Activated CD4-positive, alpha-beta T cell treated with anti-CD3 and anti-CD28 coated beads for 4 hours (primary cell): ENCODE results near the gene DYNLRB1.
"Not testable (repeated sequence)": the region's sequence is repeated elsewhere in the genome, so short reads cannot be mapped to it uniquely, and the experiment has no call there.

Experiments
- DNase-seq, 2 donors: peaks; one replicate each; pipeline ENCODE4 v3.0.0-alpha.2; 2020

Gene DYNLRB1

DNA sequence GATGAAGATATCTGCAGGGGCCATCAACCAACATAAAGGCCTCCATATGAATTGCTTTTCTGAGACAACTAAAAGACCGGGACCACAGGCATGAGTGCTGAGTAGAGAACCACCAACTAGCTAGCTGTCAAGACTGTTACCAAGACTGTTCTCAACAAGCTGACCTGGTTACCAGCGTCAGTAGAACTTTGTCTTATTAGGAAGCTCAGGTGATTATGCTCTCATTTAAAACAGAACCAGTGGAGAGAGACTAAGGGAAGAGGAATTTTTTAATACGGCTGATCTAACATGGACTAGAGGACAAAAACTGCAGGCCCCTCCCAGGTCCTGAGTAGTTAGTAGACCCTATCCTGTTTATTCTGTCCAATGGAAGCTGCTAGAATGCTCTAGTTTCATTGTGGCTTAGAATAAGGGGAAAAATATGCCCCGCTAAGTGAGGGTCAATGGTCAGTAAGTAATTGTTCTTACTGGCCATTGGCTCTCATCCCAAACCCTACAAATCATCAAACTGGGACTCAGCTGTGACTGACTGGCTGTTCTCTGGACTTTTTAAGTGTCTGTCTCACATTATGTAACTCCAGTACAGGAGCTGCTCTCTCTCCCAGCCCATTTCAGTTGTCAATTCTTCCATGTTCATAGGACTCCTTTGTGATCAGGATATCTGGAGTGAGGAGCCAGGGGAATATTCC lies 3.8 kb upstream of the DYNLRB1 start:
- DNase-seq: no peak

DNA sequence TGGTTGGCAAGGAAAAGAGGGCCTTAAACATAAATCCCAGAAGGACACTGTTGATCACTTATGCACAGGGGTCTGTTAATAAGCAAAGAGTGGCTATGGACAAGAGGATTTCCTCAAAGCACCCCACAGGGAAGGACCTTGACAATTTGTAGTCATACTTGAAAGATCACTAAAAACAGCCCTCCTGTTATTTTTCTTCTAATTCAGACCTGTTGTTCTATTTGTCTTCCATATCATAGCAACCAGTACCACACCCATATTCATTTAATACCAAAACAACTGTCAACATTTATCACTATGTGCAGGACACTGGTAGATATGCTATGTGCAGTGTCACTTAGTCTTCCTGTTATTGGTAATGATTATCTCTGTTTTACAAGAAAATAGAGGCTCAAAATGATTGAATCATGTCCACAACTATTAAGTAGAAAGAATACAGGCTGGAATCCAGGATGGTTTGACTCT lies 3.2 kb upstream of the DYNLRB1 start:
- DNase-seq: no peak

DNA sequence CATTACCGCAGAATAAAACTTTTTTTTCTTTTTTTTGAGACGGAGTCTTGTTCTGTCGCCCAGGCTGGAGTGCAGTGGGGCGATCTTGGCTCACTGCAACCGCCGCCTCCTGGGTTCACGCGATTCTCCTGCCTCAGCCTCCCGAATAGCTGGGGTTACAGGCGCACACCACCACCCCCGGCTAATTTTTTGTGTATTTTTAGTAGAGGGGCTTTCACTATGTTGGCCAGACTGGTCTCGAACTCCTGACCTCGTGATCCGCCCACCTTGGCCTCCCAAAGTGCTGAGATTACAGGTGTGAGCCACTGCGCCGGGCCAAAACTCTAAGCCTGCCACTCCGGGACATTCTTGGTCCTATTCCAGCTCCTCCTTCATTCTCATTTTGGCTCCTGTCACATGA lies 2.2 kb upstream of the DYNLRB1 start:
- not testable (repeated sequence) for DNase-seq

DNA sequence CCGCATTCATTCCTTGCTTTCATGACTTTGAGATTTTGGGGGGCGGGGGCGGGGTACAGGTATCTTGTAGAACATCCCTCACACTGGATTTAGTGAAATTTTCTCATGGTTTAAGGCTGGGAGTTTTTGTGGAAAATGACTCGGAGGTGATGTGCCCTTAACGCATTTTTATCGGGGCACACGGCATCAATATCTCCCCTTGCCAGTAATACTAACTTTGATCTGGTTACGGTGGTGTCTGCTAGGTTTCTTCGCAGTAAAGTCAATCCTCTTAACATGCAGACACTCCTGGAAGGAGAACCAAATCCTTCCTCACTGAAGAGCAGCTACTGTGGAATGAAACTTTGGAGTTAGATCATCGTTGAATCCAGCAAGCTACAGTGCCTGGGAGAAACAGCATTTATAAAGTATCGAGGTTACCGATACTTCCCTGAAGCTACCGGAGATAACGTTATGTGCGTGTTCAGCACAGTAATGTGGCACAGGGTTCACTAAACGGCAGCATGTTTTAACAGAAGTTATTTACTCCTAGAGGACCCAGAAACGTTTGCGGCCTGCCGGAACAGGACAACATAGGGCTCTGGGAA lies 1.2 kb upstream of the DYNLRB1 start:
- DNase-seq: no peak

DNA sequence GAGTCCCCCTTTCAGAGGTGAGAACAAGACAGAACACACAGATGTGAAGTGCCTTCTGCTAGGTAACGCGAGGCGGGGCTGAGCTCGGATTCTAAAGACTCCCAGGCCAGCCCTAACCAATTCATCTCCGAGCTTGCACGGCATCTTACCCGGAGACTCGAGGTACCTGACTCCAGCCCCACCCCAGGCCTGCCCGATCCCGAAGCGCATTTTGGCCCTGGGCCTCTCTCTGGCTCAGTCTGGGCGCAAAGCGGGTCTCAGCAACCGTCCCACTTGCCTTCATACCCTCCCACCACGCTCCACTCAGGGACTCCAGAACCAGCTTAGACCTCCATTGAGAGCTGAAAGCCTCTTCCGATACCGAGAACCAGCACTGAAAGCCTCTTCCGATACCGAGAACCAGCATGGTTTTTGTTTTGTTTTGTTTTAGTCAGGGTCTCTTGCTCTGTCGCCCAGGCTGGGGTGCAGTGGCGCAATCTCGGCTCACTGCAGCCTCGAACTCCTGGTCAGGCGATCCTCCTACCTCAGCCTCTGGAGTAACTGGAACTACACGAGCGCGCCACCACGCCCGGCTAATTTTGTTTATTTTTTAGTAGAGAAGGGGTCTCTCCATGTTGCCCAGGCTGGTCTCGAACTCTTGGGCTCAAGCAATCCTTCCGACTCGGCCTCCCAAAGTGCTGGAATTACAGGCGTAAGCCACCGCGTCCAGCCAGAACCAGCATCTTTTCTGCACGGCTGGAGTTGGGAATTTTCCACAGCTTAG lies 557 bp upstream of the DYNLRB1 start:
- DNase-seq: peak; percentile 63 to 65

DNA sequence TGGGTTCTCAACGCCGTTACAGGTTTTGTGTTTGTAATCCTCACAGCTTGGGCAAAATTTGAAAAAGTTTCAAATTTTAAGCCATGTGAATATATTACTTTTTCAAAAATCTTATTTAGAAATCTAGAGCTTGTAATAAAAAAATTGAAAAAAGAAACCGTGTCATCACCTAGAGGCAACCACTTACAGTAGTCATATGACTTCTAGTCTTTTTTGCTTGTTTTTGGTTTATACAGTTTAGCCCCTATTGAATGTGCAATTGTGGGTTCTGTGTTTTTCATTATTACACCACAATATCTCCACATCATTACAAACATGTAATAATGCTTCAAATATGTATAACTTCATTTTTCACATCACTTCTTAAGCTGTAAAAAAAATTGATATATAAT lies 888 bp downstream of the DYNLRB1 start:
- no peak for DNase-seq

DNA sequence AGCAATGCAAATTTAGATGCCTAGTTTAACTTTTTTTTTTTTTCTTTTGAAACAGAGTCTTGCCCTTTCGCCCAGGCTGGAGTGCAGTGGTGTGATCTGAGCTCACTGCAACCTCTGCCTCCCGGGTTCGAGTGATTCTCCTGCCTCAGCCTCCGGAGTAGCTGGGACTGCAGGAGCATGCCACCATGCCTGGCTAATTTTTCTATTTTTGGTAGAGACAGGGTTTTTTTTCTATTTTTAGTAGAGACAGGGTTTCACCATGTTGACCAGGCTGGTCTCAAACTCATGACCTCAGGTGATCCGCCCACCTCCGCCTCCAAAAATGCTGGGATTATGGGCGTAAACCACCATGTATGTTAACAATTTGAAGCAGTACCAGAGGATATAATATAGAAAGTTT lies 2.6 kb downstream of the DYNLRB1 start:
- not testable (repeated sequence) for DNase-seq

DNA sequence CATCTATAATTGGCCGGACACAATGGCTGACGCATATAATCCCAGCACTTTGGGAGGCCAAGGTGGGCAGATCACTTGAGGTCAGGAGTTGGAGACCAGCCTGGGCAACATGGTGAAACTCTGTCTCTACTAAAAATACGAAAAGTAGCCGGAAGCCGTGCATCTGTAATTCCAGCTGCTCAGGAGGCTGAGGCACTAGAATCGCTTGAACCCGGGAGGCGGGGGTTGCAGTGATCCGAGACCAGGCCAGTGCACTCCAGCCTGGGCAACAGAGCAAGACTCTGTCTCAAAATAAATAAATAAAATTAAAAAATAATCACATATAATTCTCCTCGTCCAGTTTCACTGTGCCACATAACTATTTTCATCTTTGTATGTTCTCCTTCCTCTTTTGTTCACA lies 3.6 kb downstream of the DYNLRB1 start:
- DNase-seq: not testable (repeated sequence)

DNA sequence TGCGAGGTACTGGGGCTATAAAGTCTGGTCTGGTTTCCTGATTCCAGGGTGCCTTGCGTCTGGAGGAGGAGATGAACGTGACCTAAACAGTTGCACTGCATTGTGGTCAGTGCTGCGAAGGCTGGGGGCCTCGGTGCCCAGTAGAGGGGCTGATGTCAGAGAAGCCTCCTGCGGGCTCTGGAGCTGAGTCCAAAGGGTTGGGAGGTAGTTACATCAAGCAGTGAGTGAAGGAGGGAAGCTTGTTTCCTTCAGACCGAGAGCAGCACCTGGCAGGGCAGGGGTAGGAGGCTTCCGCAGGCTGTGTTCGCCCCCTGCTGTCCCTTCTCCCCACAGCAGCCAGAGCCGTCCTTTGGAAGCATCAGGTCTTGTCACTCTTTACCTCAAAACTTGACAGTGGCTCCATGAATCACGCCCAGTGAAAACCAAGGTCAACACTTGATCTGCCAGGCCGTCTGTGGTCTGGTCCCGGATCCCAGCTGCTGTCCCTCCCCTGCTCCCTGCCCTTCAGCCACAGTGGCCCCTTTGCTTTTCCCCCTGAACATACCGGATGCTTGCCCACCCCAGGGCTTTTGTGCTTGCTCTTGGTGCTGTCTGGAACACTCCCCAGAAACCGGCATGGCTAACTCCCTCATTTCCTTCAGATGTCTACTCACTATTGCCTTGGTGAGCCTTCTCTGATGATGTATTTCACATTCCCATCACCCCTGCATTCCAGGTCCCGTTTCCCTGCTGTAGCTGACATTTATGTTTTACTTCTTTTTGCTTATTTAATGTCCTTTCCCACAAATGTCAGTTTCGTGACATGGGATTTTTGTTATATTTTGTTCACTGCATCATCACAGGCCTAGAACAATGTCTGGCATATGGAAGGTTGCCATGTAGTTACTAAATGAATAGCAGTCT lies 7.0 kb downstream of the DYNLRB1 start:
- peak; percentile 51 to 52 for DNase-seq

DNA sequence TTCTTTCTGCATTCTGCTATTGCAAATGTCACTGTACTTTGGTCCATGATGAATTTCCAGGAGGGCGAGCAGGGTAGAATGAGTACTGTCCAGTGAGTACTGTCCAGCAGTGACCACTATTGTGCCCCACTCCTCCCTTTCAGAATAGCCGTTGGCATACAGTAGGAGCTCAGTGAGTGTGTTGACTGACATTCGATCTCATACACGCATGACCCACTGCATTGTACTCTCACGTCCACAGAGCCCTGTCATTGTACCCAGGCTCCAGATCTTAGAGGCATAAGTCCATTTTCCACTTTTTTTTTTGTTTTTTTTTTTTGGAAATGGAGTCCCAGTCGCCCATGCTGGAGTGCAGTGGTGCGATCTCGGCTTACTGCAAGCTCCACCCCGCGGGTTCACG lies 8.2 kb downstream of the DYNLRB1 start:
- no peak for DNase-seq

DNA sequence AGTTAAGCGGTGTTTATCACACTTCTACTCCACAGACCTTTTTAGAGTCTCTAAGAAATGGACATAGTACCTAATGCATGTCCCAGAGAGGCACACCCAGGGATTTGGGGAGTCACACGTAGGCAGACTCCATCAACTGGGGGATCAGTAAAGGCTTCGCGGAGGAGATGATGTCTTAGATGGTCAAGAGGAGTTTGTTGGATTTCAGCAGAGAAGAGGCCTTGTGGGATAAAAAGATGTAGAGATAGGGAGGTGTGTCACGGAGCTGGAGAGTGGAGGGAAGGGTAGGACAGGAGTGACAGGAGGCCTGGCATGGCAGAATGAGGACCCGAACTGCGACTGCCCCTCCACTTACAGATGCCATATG lies 9.1 kb downstream of the DYNLRB1 start:
- DNase-seq: no peak

DNA sequence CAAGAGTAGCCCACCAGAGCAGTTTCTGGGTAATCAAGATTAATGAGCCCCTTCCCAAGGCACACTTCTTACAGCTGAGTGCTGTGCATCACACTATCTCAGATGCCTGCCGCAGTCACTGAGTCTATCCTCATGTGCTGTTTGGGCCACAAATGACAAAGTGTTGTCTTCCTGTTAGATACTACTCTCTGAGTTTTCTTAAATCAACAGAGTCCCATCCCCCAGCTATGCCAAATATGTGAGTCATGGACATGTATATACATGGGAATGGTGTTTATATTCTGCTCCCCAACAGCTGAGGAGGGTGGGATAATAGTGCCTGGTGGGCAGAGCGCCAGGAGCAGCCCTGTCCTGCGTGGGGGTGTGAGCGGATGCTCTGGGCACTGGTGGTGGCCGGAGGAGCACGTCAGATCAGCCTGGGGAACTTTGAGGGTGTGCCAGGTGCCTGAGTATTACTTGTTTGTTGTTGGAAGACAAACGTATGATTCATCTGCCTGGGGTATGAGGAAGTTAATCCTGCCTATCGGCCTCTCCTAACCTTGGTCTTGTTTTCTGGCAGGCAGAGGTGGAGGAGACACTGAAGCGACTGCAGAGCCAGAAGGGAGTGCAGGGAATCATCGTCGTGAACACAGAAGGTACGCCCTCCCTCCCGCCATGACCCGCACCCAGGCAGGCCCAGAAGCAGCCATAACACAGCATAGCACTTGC lies 9.6 kb downstream of the DYNLRB1 start:
- DNase-seq: no peak

DNA sequence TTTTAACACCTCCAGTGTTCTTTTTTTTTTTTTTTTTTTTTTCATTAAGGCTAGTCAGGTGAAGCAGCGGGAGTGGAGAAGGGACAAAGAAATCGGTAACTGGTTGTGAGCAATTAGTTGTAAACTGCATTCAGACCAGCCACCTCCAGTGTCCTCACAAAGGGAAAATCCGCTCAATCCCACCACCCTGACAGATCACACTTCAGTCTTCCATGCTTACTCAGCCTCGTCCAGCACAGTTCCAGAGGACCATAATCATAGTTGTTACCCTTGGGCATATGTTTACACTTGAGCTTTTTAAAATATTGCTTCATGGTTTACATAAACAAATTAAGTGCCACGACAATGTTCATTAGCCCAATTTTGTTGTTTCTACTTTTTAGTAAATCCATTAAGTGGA lies 10.2 kb downstream of the DYNLRB1 start:
- no peak for DNase-seq

DNA sequence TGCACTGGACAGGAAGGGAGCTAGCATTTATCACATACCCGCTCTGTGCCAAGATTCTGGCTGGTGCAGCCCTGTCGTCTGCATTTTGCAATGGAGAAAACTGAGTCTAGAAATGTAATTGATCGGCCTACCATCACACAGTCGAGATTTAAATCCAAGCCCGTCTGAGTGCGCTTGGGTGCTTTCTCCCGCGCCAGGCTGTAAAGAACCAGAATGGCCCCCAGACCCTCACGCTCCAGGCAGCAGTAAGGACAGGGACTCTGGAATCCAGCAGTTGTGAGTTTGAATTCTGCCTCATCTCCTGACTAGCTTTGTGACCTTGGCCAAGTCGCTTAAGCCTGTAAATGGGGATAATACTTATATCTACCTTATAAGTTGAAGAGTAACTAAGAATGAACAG lies 10.8 kb downstream of the DYNLRB1 start:
- no peak for DNase-seq

DNA sequence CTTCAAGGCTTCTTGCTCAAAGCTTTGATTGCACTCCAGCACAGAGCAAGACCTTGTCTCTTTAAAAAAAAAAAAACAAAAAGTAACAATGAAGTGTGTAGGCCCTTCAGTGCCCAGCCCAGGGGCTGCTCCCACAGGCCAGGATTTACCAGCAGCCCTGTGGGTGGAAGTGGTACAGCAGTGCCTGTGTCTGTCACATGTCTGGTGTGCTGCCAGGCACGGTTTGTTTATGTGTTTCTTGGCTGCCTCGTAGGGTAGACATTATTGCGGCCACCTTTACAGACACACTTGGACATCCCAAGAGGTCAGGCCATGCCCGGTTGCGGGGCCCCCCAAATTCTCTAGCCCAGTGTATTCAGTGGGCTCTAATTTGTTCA lies 12.7 kb downstream of the DYNLRB1 start:
- DNase-seq: no peak

DNA sequence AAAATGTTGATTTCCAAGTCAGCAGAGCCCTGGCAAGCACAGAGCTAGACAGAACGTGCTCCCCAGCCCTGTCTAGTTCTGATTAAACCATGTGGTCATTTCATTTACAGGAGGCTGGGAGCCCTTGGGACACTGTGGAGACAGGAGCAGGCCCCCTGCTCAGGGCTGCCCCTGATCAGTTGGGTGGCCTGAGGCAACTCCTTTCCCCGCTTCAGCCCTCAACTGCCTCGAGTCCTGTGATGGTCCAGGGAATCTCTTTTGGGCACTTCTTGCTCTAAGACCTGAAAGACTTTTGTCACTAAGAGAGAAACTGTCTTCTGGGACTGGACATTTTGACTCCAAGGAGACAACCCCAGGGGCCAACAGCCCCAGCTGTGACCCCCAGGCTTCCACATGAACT lies 13.5 kb downstream of the DYNLRB1 start:
- DNase-seq: no peak

DNA sequence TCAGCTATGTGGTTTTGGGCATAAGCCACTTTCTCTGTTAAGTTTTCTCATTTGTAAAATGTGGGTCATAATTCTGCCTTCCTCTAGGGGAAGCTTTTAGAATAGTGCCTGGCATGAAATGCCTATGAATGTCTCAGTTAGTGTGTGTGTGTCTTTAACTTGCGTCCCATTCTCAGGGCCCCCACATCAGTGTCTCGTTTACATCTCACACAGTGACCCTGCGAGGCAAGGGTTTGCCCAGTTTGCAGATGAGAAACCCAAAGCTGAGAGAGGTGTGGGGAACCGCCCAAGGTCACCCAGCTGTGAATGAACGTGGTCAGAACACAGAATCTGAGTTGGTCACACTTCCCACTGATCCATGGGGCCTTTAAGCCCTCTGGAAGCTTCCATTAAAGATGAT lies 14.1 kb downstream of the DYNLRB1 start:
- no peak for DNase-seq

DNA sequence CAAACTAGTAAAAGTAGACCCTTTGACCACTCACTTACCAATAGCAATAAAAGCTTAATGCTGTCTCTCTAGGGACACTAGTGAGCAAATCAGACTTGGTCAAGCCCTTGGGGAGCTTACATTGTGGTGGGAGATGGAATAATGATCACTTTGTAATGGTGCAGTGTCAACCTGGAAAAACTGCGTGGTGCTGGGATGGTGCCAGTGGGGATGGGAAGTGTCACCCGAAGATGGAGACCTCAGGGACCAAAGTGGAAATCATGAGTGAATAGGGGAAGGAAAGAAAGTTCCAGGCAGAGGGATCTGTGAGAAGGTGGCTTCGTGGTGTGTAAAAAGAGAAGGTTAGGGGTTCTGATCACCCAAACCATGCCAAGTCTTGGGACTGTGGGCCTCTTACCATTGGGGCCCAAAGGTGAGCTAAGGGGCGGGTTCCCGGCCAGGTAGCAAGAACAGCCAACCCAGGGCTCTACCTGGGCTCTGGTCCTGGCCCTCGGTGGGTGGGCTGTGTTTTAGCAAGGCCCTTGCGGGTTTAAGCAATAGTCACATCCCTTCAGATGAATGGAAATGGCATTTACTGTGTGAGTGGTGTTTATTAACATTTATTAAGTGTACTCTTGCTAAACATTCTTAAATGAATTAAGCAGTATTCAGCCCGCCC lies 15.5 kb downstream of the DYNLRB1 start:
- DNase-seq: no peak

DNA sequence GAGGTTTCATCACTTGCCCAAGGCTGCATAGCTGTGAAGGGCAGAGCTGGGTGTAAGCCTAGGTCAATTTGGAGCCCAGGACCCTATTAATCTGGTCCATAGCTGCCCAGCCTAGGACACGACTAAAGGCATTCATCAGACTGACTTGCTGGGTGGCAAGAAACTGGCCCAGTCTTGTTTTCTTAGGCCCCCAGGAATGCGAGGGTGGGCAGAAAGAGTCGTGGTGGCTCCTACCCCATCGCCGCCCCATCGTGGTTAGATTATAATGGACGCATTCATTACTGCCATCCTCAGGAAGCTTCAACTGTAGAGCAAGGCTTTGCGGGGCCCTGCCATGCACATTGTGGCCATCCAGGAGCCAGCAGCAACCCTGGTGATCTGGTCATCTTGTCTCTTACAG lies 16.1 kb downstream of the DYNLRB1 start:
- DNase-seq: no peak

DNA sequence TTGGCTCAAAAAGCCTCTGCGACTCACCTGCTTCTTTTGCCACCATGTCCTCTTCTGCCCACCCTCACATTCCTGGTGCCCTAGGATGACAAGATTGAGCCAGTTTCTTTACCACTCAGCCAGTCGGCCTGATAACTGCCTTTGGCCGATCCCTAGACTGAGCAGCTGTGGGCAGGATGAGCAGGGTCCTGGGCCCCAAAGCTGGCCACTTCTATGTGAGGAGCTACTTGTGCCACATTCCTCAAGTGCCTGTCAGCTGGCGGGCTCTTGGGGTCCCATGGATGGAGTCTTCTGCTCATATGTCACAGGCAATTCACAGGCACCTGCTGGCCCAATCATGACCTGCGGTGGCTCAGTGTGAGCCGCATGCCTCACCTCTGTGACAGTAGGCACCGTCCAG lies 16.5 kb downstream of the DYNLRB1 start:
- no peak for DNase-seq

DNA sequence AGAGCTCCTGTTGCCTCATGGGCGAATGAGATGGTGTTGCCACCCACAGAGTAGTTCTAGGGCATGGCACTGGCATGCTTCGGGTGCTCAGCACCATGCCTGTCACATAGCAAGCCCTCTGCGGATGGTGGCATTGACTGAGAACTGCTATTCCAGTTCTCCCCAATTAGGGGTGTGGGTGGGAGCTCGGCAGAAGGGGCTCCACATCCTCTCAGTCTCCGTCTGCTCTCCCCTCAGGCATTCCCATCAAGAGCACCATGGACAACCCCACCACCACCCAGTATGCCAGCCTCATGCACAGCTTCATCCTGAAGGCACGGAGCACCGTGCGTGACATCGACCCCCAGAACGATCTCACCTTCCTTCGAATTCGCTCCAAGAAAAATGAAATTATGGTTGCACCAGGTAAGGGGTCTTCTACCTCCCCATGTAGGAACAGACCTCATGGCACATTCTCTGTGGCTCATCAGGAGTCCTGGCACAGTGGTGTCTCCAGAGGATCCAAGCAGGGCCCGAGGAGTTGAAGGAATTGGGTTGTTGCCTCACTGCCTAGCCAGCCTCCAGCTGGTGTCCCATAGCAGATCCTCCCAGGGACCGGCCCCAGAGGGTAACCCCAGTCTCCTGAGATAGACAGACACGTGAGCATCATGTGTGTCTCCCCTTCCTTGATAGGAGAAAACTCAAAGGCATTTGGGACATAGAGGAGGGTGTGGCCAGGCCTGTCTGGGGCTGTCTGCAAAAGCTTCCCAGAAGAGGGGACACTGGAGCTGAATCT lies 18.4 kb downstream of the DYNLRB1 start:
- no peak for DNase-seq
